ENCODE measurements around the gene TXNDC11. TPM values are rescaled to one million over a fixed set of nuclear protein-coding genes. Genes with fewer than 3 reads are reported as not detected.
A peak's percentile ranks its signal among the peaks of the same experiment; 100 is the strongest.

Gene TXNDC11
- total and polyA plus RNA-seq, 4 donors: 64.8 to 78.8 (median 72.2) TPM

DNA sequence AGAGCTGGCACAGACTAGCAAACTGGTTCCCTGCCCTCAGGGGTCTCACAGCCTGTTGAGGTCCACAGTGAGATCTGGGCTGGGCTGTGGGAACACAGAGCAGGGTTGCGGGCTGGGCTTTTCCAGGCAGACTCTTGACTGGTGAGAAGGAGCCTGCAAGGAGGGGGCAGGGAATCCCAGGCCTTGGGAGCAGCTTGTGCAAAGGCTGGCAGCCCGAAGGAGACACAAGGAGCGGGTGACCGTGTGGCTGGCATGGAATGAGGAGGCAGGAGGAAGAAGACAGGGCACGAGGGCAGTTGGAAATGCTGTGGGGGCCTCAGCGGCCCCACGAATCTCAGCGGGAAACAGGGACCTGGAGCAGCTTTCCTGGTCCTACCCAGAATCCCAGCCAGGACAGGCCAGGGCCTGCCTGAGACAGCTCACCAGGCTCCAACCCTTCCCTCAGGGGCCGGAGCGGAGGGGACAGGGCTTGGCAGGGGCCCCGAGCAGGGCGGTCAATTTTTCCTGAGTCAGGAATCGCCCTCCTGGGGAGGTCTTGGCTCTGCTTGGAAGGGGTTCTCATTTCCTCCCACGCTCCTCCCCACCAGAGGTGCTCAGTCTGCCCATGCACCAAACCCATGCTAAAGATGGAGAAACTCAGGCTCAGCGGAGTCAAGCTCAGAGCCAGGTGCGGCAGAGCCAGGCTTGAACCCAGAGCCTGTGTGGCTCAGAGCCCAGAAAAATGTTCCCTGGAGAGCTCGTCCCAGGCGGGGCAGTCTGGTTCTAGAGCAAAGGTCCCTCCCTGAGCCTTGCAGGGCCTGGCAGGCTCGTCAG lies 83.6 kb downstream of the TXNDC11 start:
- ATAC-seq (ENCODE audit: insufficient read depth, low FRiP score) (no peak), DNase-seq (peak in 1 of 3 donors; percentile 58)
- TF ChIP-seq, protein P1, sequence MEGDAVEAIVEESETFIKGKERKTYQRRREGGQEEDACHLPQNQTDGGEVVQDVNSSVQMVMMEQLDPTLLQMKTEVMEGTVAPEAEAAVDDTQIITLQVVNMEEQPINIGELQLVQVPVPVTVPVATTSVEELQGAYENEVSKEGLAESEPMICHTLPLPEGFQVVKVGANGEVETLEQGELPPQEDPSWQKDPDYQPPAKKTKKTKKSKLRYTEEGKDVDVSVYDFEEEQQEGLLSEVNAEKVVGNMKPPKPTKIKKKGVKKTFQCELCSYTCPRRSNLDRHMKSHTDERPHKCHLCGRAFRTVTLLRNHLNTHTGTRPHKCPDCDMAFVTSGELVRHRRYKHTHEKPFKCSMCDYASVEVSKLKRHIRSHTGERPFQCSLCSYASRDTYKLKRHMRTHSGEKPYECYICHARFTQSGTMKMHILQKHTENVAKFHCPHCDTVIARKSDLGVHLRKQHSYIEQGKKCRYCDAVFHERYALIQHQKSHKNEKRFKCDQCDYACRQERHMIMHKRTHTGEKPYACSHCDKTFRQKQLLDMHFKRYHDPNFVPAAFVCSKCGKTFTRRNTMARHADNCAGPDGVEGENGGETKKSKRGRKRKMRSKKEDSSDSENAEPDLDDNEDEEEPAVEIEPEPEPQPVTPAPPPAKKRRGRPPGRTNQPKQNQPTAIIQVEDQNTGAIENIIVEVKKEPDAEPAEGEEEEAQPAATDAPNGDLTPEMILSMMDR (IDR thresholded peaks at IDR 0.05; ENCODE audit: control extremely low read depth, extremely low read depth): no peak
- no peaks in the 10 kb centered on the region for H3K9me3 ChIP-seq (ENCODE audit: control insufficient read depth in 4 of 4, insufficient read depth in 3 of 4, low read length in 3 of 4)
- H3K9ac ChIP-seq (ENCODE audit: insufficient read depth in 1 of 2, low read length in 2 of 2): no peak overlapping the region
- H3K4me3 ChIP-seq: no peak overlapping the region
- 79 to 85% methylated on average over 19 of the region's 19 CpGs for WGBS, 2 donors
- no peaks in the 10 kb centered on the region for H3K36me3 ChIP-seq (ENCODE audit: control insufficient read depth in 4 of 4, insufficient read depth in 4 of 4, low read length in 4 of 4)
- H3K27ac ChIP-seq (ENCODE audit: low read depth in 1 of 2, low read length in 1 of 2): no peak overlapping the region
- H3K4me1 ChIP-seq (ENCODE audit: control insufficient read depth in 5 of 5, insufficient read depth in 5 of 5, low read length in 5 of 5): peaks cover 0 to 21% (median 9%) of the 10 kb centered on the region in 5 donors
- no peaks in the 10 kb centered on the region for H3K27me3 ChIP-seq (ENCODE audit: control insufficient read depth in 3 of 3, insufficient read depth in 3 of 3, low read length in 2 of 3)

DNA sequence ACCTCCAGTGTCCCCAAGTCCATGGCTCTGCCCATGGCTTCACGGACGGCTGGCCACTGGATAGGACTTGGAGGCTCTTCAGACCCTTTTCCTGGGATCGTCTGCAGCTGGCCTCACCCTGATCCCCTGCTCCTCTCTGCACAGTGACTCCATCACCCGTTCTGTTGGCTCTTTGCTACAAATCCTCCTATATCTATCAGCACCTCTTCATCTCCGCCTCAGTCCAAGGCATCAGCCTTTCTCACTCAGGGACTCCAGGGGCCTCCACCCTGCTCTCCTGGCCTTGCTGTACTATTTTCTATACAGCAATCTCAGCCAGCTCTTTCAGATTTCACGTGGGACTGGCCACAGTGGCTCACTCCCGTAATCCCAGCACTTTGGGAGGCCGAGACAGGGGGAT lies 85.1 kb downstream of the TXNDC11 start:
- DNase-seq: peak; percentile 45 to 80 (median 65)
- Histone ChIP-seq H3K9me3 (ENCODE audit: control insufficient read depth in 4 of 4, insufficient read depth in 3 of 4, low read length in 3 of 4) (no peaks in the 10 kb centered on the region), H3K36me3 (ENCODE audit: control insufficient read depth in 4 of 4, insufficient read depth in 4 of 4, low read length in 4 of 4) (no peaks in the 10 kb centered on the region), H3K4me1 (ENCODE audit: control insufficient read depth in 5 of 5, insufficient read depth in 5 of 5, low read length in 5 of 5) (peaks cover 0 to 21% (median 9%) of the 10 kb centered on the region in 5 donors), H3K27me3 (ENCODE audit: control insufficient read depth in 3 of 3, insufficient read depth in 3 of 3, low read length in 2 of 3) (no peaks in the 10 kb centered on the region), H3K9ac (ENCODE audit: insufficient read depth in 1 of 2, low read length in 2 of 2) (no peak overlapping the region), H3K27ac (ENCODE audit: low read depth in 1 of 2, low read length in 1 of 2) (no peak overlapping the region), H3K4me3 (no peak overlapping the region)
- no peak for ATAC-seq (ENCODE audit: insufficient read depth, low FRiP score)
- TF ChIP-seq, protein P1 (IDR thresholded peaks at IDR 0.05; ENCODE audit: control extremely low read depth, extremely low read depth): no peak
- 85 to 88% methylated on average over 8 of the region's 8 CpGs for WGBS, 2 donors

DNA sequence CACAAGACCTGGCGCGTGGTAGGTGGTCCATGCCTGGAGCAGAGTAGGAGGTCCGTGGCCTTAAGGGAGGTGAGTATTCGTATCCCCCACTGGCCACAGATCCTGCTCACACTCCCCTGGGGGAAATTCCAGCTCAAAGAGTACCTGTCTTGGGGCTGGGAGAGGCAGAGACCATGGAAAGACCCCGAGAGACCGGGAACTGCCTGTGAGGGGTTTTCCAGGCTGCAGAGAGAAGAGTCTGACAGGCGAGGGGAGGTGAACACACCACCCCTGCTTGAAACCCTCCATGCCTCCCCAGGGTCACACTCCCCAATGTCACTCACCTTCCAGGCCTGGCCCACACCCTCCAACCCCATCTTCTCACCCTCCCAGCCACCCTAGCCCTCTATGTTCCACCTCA lies 87.0 kb downstream of the TXNDC11 start:
- H3K9me3 ChIP-seq (ENCODE audit: control insufficient read depth in 4 of 4, insufficient read depth in 3 of 4, low read length in 3 of 4): no peaks in the 10 kb centered on the region
- TF ChIP-seq, protein P1 (IDR thresholded peaks at IDR 0.05; ENCODE audit: control extremely low read depth, extremely low read depth): no peak
- no peak overlapping the region for H3K9ac ChIP-seq (ENCODE audit: insufficient read depth in 1 of 2, low read length in 2 of 2)
- ATAC-seq (ENCODE audit: insufficient read depth, low FRiP score) (no peak), DNase-seq (no peak)
- no peak overlapping the region for H3K4me3 ChIP-seq
- WGBS, 2 donors: 92 to 96% methylated on average over 7 of the region's 7 CpGs
- no peaks in the 10 kb centered on the region for H3K27me3 ChIP-seq (ENCODE audit: control insufficient read depth in 3 of 3, insufficient read depth in 3 of 3, low read length in 2 of 3)
- H3K4me1 ChIP-seq (ENCODE audit: control insufficient read depth in 5 of 5, insufficient read depth in 5 of 5, low read length in 5 of 5): peaks cover 0 to 21% (median 9%) of the 10 kb centered on the region in 5 donors
- H3K27ac ChIP-seq (ENCODE audit: low read depth in 1 of 2, low read length in 1 of 2): no peak overlapping the region
- no peaks in the 10 kb centered on the region for H3K36me3 ChIP-seq (ENCODE audit: control insufficient read depth in 4 of 4, insufficient read depth in 4 of 4, low read length in 4 of 4)
